Liver (tissue), 9 donors: ENCODE measurements around the gene MID2. TPM values are rescaled to one million over a fixed set of nuclear protein-coding genes. Genes with fewer than 3 reads are reported as not detected.
A peak's percentile ranks its signal among the peaks of the same experiment; 100 is the strongest.

ENCODE experiments used
- DNase-seq: peaks from one replicate; pipeline ENCODE4 v3.0.0-alpha.2; 2017; ENCODE audit warnings: low spot score
- H3K27ac ChIP-seq, 2 donors: one replicate each; pipeline ENCODE4 v1.7.0; 2013; ENCODE audit warnings: inconsistent platforms in 2 of 2, low read length in 2 of 2, control low read depth in 1 of 2, low read depth in 1 of 2, mild to moderate bottlenecking in 1 of 2
- H3K27me3 ChIP-seq, 4 donors: one replicate each; pipeline versions ENCODE4 v1.6.1 to v1.7.0; 2013; ENCODE audit warnings: low read length in 3 of 4, inconsistent platforms in 1 of 4, mild to moderate bottlenecking in 1 of 4, moderate library complexity in 1 of 4; ENCODE audit not compliant: control insufficient read depth in 4 of 4, insufficient read depth in 4 of 4
- H3K36me3 ChIP-seq, 4 donors: one replicate each; pipeline versions ENCODE4 v1.6.1 to v1.7.0; 2013; ENCODE audit warnings: low read length in 3 of 4, mild to moderate bottlenecking in 3 of 4, low read depth in 1 of 4, moderate library complexity in 1 of 4; ENCODE audit not compliant: control insufficient read depth in 4 of 4, insufficient read depth in 3 of 4
- H3K4me1 ChIP-seq, 4 donors: one replicate each; pipeline versions ENCODE4 v1.6.1 to v1.7.0; 2013; ENCODE audit warnings: low read length in 3 of 4, mild to moderate bottlenecking in 3 of 4, moderate library complexity in 1 of 4; ENCODE audit not compliant: control insufficient read depth in 4 of 4, insufficient read depth in 4 of 4
- H3K4me3 ChIP-seq, 3 donors: one replicate each; pipeline versions ENCODE4 v1.6.1 to v1.7.0; 2013; ENCODE audit warnings: low read length in 3 of 3, control low read depth in 1 of 3, low read depth in 1 of 3, mild to moderate bottlenecking in 1 of 3
- H3K9ac ChIP-seq, 2 donors: one replicate each; pipeline ENCODE4 v1.7.0; 2013; ENCODE audit warnings: low read length in 2 of 2, mild to moderate bottlenecking in 2 of 2, moderate library complexity in 2 of 2, control low read depth in 1 of 2, low read depth in 1 of 2
- H3K9me3 ChIP-seq, 4 donors: one replicate each; pipeline versions ENCODE4 v1.6.1 to v1.7.0; 2013; ENCODE audit warnings: low read length in 3 of 4; ENCODE audit not compliant: control insufficient read depth in 4 of 4
- ATF3 ChIP-seq: IDR thresholded peaks from 2 replicates; pipeline ENCODE4 v1.6.1; 2016; ENCODE audit warnings: antibody characterized with exemption
- CTCF ChIP-seq: fragments of 150-350 bp; IDR thresholded peaks from 2 replicates; pipeline ENCODE4 v1.5.1; 2017; ENCODE audit warnings: improper control_type of control experiment, low read depth, low read length; ENCODE audit not compliant: missing input control
- EGR1 ChIP-seq, 2 donors: IDR thresholded peaks; 2 replicates each; pipeline ENCODE4 v1.6.1; 2016 to 2018; ENCODE audit warnings: antibody characterized with exemption in 2 of 2, low read depth in 2 of 2
- FOXA1 ChIP-seq: IDR thresholded peaks from 2 replicates; pipeline ENCODE4 v1.6.1; 2016; ENCODE audit warnings: antibody characterized with exemption
- FOXA2 ChIP-seq: IDR thresholded peaks from 2 replicates; pipeline ENCODE4 v1.6.1; 2016; ENCODE audit warnings: antibody characterized with exemption
- GABPA ChIP-seq, 2 donors: IDR thresholded peaks in 1 of 2; conservative IDR thresholded peaks in 1 of 2; 2 replicates each; pipeline ENCODE4 v1.6.1; 2016; ENCODE audit warnings: antibody characterized with exemption in 2 of 2, mild to moderate bottlenecking in 1 of 2, moderate library complexity in 1 of 2
- HNF4A ChIP-seq, 2 donors: conservative IDR thresholded peaks; 2 replicates each; pipeline ENCODE4 v1.6.1; 2016; ENCODE audit warnings: antibody characterized with exemption in 2 of 2, mild to moderate bottlenecking in 2 of 2
- HNF4G ChIP-seq: IDR thresholded peaks from 2 replicates; pipeline ENCODE4 v1.6.1; 2016; ENCODE audit warnings: antibody characterized with exemption
- JUND ChIP-seq, 2 donors: IDR thresholded peaks; 2 replicates each; pipeline ENCODE4 v1.6.1; 2016; ENCODE audit warnings: antibody characterized with exemption in 2 of 2
- MAX ChIP-seq: IDR thresholded peaks from 2 replicates; pipeline ENCODE4 v1.6.1; 2016; ENCODE audit warnings: antibody characterized with exemption
- NR2F2 ChIP-seq: IDR thresholded peaks from 2 replicates; pipeline ENCODE4 v1.6.1; 2016; ENCODE audit warnings: antibody characterized with exemption
- RAD21 ChIP-seq, 2 donors: IDR thresholded peaks; 2 replicates each; pipeline ENCODE4 v1.6.1; 2016; ENCODE audit warnings: antibody characterized with exemption in 2 of 2, mild to moderate bottlenecking in 2 of 2
- REST ChIP-seq: IDR thresholded peaks from 2 replicates; pipeline ENCODE4 v1.6.1; 2016; ENCODE audit warnings: antibody characterized with exemption, mild to moderate bottlenecking
- RXRA ChIP-seq, 2 donors: IDR thresholded peaks; 2 replicates each; pipeline ENCODE4 v1.6.1; 2017 to 2018; ENCODE audit warnings: antibody characterized with exemption in 2 of 2, mild to moderate bottlenecking in 1 of 2
- SP1 ChIP-seq: IDR thresholded peaks from 2 replicates; pipeline ENCODE4 v1.6.1; 2018; ENCODE audit warnings: antibody characterized with exemption, mild to moderate bottlenecking
- TAF1 ChIP-seq: conservative IDR thresholded peaks from 2 replicates; pipeline ENCODE4 v1.6.1; 2016; ENCODE audit warnings: antibody characterized with exemption, mild to moderate bottlenecking
- YY1 ChIP-seq: IDR thresholded peaks from 2 replicates; pipeline ENCODE4 v1.6.1; 2016; ENCODE audit warnings: antibody characterized with exemption, mild to moderate bottlenecking
- ZBTB33 ChIP-seq: IDR thresholded peaks from 2 replicates; pipeline ENCODE4 v1.6.1; 2016; ENCODE audit warnings: antibody characterized with exemption
- WGBS: extraction: QIAGEN DNeasy Blood & Tissue Kit; methylation state at CpG from one replicate; pipeline ENCODE4 v1.1.7; 2013; 5-methylcytosine and 5-hydroxymethylcytosine counted together
- polyA plus RNA-seq, 2 donors: library from polyadenylated mRNA; stranded (reverse) in 1 of 2; unstranded in 1 of 2; fragments of 200-250 nt in 1 of 2; fragments of >200 nt in 1 of 2; fragmentation: Nextera tagmentation in 1 of 2; extraction: Ambion mirVana in 1 of 2; gene quantifications; one replicate each; pipeline versions ENCODE4 v1.2.1 to v1.2.3, GENCODE V29; 2013 to 2015
- total RNA-seq, 2 donors: library from RNA; depleted of rRNA; stranded (reverse); fragments of >200 nt; gene quantifications; one replicate each; pipeline ENCODE4 v1.2.3, GENCODE V29; 2014
- donor health status: healthy.
- donor health status: healthy.
- donor health status: healthy.
- donor health status: healthy.
- donor health status: healthy.

Gene MID2
- total and polyA plus RNA-seq, 4 donors: 2.2 to 12.2 (median 3.7) TPM

- H3K9ac ChIP-seq: no peak overlapping the region
- H3K4me3 ChIP-seq: no peak overlapping the region
- 90% methylated on average over 7 of the region's 7 CpGs for WGBS
- no peak for DNase-seq
- no peaks in the 10 kb centered on the region for H3K36me3 ChIP-seq
- H3K4me1 ChIP-seq: peaks cover 0 to 5% (median 2%) of the 10 kb centered on the region in 4 donors
- no peaks in the 10 kb centered on the region for H3K9me3 ChIP-seq
- H3K27ac ChIP-seq: no peak overlapping the region
- no peaks in the 10 kb centered on the region for H3K27me3 ChIP-seq
- TF ChIP-seq HNF4A (conservative IDR thresholded peaks at IDR 0.05) (no peak), ATF3 (no peak), TAF1 (no peak), MAX (no peak), EGR1 (IDR thresholded peaks at IDR 0.05; ENCODE audit: low read depth in 2 of 2) (no peak), CTCF (no peak), YY1 (no peak), REST (no peak)
These were observed 5.5 kb downstream of the MID2 start for GRCh38 chrX:107831071-107831730.

- DNase-seq: no peak
- H3K36me3 ChIP-seq: no peaks in the 10 kb centered on the region
- peaks cover 0 to 2% (median 0%) of the 10 kb centered on the region in 4 donors for H3K4me1 ChIP-seq
- no peaks in the 10 kb centered on the region for H3K27me3 ChIP-seq
- no peak overlapping the region for H3K27ac ChIP-seq
- WGBS: 46% methylated on average over 3 of the region's 3 CpGs
- H3K9me3 ChIP-seq: no peaks in the 10 kb centered on the region
- no peak overlapping the region for H3K9ac ChIP-seq
- no peak overlapping the region for H3K4me3 ChIP-seq
- TF ChIP-seq SP1 (no peak), ATF3 (peak; percentile 45), YY1 (peak; percentile 58), HNF4G (no peak), JUND (IDR thresholded peaks at IDR 0.05) (peak in 1 of 2 donors; percentile 49), TAF1 (no peak), RXRA (IDR thresholded peaks at IDR 0.05) (peak in 1 of 2 donors; percentile 7), HNF4A (conservative IDR thresholded peaks at IDR 0.05) (peak in 1 of 2 donors; percentile 6), EGR1 (IDR thresholded peaks at IDR 0.05; ENCODE audit: low read depth in 2 of 2) (no peak), GABPA (IDR thresholded peaks at IDR 0.05 in 1 of 2, conservative IDR thresholded peaks at IDR 0.05 in 1 of 2) (no peak), FOXA1 (no peak), MAX (no peak), CTCF (no peak), FOXA2 (no peak), ZBTB33 (no peak), NR2F2 (no peak), RAD21 (IDR thresholded peaks at IDR 0.05) (no peak)
These were observed 8.9 kb downstream of the MID2 start for GRCh38 chrX:107834275-107835201.
